ENCODE results near the gene PCLO.

DNA sequence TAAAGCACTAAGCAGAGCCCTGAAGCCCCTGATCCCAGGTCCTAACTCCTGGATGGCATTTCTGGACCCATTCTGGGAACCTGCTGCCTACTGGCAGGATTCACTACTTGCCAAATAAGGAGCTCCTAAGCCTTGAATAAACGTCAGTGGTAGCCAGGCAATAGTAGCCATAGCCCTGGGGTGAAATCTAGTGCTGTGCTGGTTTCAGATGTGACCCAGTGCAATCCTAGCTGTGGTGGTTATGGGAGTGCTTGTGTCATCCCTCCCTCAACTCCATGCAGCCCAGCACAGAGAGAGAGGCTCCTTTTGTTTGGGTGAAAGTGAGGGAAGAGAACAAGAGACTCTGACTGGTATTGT lies 43.7 kb downstream of the PCLO start:
- TF ChIP-seq, protein P1, sequence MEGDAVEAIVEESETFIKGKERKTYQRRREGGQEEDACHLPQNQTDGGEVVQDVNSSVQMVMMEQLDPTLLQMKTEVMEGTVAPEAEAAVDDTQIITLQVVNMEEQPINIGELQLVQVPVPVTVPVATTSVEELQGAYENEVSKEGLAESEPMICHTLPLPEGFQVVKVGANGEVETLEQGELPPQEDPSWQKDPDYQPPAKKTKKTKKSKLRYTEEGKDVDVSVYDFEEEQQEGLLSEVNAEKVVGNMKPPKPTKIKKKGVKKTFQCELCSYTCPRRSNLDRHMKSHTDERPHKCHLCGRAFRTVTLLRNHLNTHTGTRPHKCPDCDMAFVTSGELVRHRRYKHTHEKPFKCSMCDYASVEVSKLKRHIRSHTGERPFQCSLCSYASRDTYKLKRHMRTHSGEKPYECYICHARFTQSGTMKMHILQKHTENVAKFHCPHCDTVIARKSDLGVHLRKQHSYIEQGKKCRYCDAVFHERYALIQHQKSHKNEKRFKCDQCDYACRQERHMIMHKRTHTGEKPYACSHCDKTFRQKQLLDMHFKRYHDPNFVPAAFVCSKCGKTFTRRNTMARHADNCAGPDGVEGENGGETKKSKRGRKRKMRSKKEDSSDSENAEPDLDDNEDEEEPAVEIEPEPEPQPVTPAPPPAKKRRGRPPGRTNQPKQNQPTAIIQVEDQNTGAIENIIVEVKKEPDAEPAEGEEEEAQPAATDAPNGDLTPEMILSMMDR (IDR thresholded peaks at IDR 0.05) = no peak
- TF ChIP-seq EP300 (IDR thresholded peaks at IDR 0.05) (no peak), POLR2A (IDR thresholded peaks at IDR 0.05; ENCODE audit: low read depth) (no peak)

Measured in esophagus muscularis mucosa (tissue), 4 donors.